Gastroesophageal sphincter (tissue), 4 donors: Measurements from ENCODE around the gene AXDND1. TPM values are rescaled to one million over a fixed set of nuclear protein-coding genes. Genes with fewer than 3 reads are reported as not detected.

Source experiments
- ATAC-seq: fragments of 150-250 bp; one replicate; pipeline ENCODE4 v1.9.1; 2016; ENCODE audit warnings: mild to moderate bottlenecking, moderate library complexity
- H3K27ac ChIP-seq, 4 donors: fragments of 200-600 bp; sonication (generic) in 3 of 4; 1 replicate in 3 of 4; 2 replicates in 1 of 4; pipeline ENCODE4 v1.5.1; 2016 to 2019
- H3K27me3 ChIP-seq: fragments of 200-600 bp; sonication (generic); one replicate; pipeline ENCODE4 v1.5.1; 2019
- H3K36me3 ChIP-seq, 2 donors: fragments of 200-600 bp; sonication (generic); one replicate each; pipeline ENCODE4 v1.5.1; 2019; ENCODE audit warnings: control low read depth in 1 of 2
- H3K4me1 ChIP-seq, 3 donors: fragments of 200-600 bp; sonication (generic); 1 replicate in 2 of 3; 2 replicates in 1 of 3; pipeline ENCODE4 v1.5.1; 2016 to 2019; ENCODE audit warnings: control low read depth in 2 of 3
- H3K4me3 ChIP-seq, 2 donors: fragments of 200-600 bp; sonication (generic); one replicate each; pipeline ENCODE4 v1.5.1; 2019; ENCODE audit warnings: mild to moderate bottlenecking in 1 of 2, moderate library complexity in 1 of 2
- H3K9me3 ChIP-seq, 3 donors: fragments of 200-600 bp; sonication (generic); one replicate each; pipeline ENCODE4 v1.5.1; 2017 to 2019; ENCODE audit warnings: control low read depth in 2 of 3
- CTCF ChIP-seq, 4 experiments: fragments of 200-600 bp in 2 of 4; fragments of 450-650 bp in 2 of 4; sonication (generic) in 1 of 4; IDR thresholded peaks; one replicate each; pipeline ENCODE4 v1.5.1; 2017 to 2019; ENCODE audit warnings: antibody characterized with exemption in 4 of 4, mild to moderate bottlenecking in 2 of 4, moderate library complexity in 2 of 4
- EP300 ChIP-seq: sonication (generic); formaldehyde crosslinking; IDR thresholded peaks from one replicate; pipeline ENCODE4 v1.6.1; 2017; ENCODE audit warnings: antibody characterized with exemption, mild to moderate bottlenecking
- POLR2A ChIP-seq, 2 donors: fragments of 450-650 bp; IDR thresholded peaks; one replicate each; pipeline ENCODE4 v1.6.1; 2017; ENCODE audit warnings: antibody characterized with exemption in 2 of 2, mild to moderate bottlenecking in 2 of 2, moderate library complexity in 1 of 2
- POLR2AphosphoS5 ChIP-seq: sonication (generic); formaldehyde crosslinking; IDR thresholded peaks from one replicate; pipeline ENCODE4 v1.6.1; 2017; ENCODE audit warnings: antibody characterized with exemption
- WGBS, 2 donors: methylation state at CpG; one replicate each; pipeline ENCODE4 v1.1.5; 2018; ENCODE audit warnings: low coverage in 1 of 2; 5-methylcytosine and 5-hydroxymethylcytosine counted together
- small RNA-seq, 4 donors: library from RNA; depleted of rRNA; stranded (forward); fragments of <200 nt; gene quantifications; one replicate each; pipeline ENCODE3, GENCODE V24; 2016
- total RNA-seq, 4 donors: library from RNA; depleted of rRNA; stranded (reverse); fragments of >200 nt; gene quantifications; one replicate each; pipeline ENCODE4 v1.1.0, GENCODE V29; 2016

The AXDND1 gene
- total RNA-seq, 4 donors from 2014 or later = 0.13 to 1.2 TPM; not detected in 2

- TF ChIP-seq CTCF (IDR thresholded peaks at IDR 0.05) (no peak), EP300 (no peak), POLR2A (IDR thresholded peaks at IDR 0.05) (no peak), POLR2AphosphoS5 (no peak)
- Histone ChIP-seq H3K9me3 (peaks cover 0 to 9% (median 0%) of the 10 kb centered on the region in 3 donors), H3K36me3 (no peaks in the 10 kb centered on the region), H3K4me3 (peak within 1 kb of the TSS in 1 of 2 donors; percentile 32), H3K27ac (no peak within 1 kb of the TSS), H3K4me1 (peaks cover 0 to 8% (median 0%) of the 10 kb centered on the region in 3 donors), H3K27me3 (peaks cover 42% of the 10 kb centered on the region)
- peak; percentile 6 for ATAC-seq
- 52 to 68% methylated on average over 7 to 9 of the region's 75 CpGs for whole genome bisulfite sequencing, 2 donors
Measured at GRCh38 chr1:179591592-179592580, 226.1 kb downstream of the AXDND1 start, which contains the start of gene TDRD5. TDRD5 (plus strand) TSS chr1:179591832; CDS start chr1:179592616, 784 bp downstream.

GRCh38 chr1:179598631-179599030, 232.9 kb downstream of the AXDND1 start:
- no peak for ATAC-seq
- peaks cover 18% of the 10 kb centered on the region for H3K27me3 ChIP-seq
- H3K4me1 ChIP-seq = no peaks in the 10 kb centered on the region
- no peak for TF ChIP-seq CTCF (IDR thresholded peaks at IDR 0.05)
- no peak for TF ChIP-seq EP300
- TF ChIP-seq POLR2AphosphoS5 = no peak
- no peak for TF ChIP-seq POLR2A (IDR thresholded peaks at IDR 0.05)
- 57 to 63% methylated on average over 1 of the region's 1 CpG for WGBS, 2 donors
- H3K4me3 ChIP-seq = no peak overlapping the region
- H3K27ac ChIP-seq = no peak overlapping the region
- H3K9me3 ChIP-seq = peaks cover 0 to 7% (median 0%) of the 10 kb centered on the region in 3 donors
- no peaks in the 10 kb centered on the region for H3K36me3 ChIP-seq

- Histone ChIP-seq H3K27ac (no peak overlapping the region), H3K36me3 (no peaks in the 10 kb centered on the region), H3K4me3 (no peak overlapping the region), H3K27me3 (peaks cover 14% of the 10 kb centered on the region), H3K9me3 (peaks cover 0 to 7% (median 0%) of the 10 kb centered on the region in 3 donors), H3K4me1 (no peaks in the 10 kb centered on the region)
- ATAC-seq = no peak
- TF ChIP-seq CTCF (IDR thresholded peaks at IDR 0.05) (peak in 2 of 4 experiments; percentile 28 to 31), EP300 (no peak), POLR2AphosphoS5 (no peak), POLR2A (IDR thresholded peaks at IDR 0.05) (no peak)
Measured at GRCh38 chr1:179599623-179600249, 234.0 kb downstream of the AXDND1 start.

- Histone ChIP-seq H3K4me3 (no peak overlapping the region), H3K9me3 (peaks cover 0 to 7% (median 0%) of the 10 kb centered on the region in 3 donors), H3K4me1 (no peaks in the 10 kb centered on the region), H3K27me3 (peaks cover 10% of the 10 kb centered on the region), H3K27ac (no peak overlapping the region), H3K36me3 (no peaks in the 10 kb centered on the region)
- ATAC-seq = no peak
- no peak for TF ChIP-seq POLR2AphosphoS5
- no peak for TF ChIP-seq POLR2A (IDR thresholded peaks at IDR 0.05)
- TF ChIP-seq CTCF (IDR thresholded peaks at IDR 0.05) = no peak
- TF ChIP-seq EP300 = no peak
- 56 to 94% methylated on average over 1 of the region's 1 CpG for WGBS, 2 donors
Measured at GRCh38 chr1:179601093-179601492, 235.3 kb downstream of the AXDND1 start.

Small RNA genes within 50 kb of the gene (small RNA-seq; reads per million reads assigned to genes)
- gene MEF2AP1 (0 reads per million in 4 donors), gene RNU5F-2P (0 to 0.26 (median 0) reads per million in 4 donors)

Other genes with a start within 250 kb of the AXDND1 start
- gene ABL2, start 136.3 kb upstream of the AXDND1 start, total RNA-seq = 10 to 100 TPM; 11.8 to 22.2 (median 17.2) TPM
- 10 to 100 TPM; 11.2 to 17.8 (median 12.9) TPM for gene SOAT1, start 72.2 kb upstream of the AXDND1 start, total RNA-seq
- gene NPHS2, start 210.0 kb downstream of the AXDND1 start, total RNA-seq = not detected
- gene TDRD5, start 225.9 kb downstream of the AXDND1 start, total RNA-seq = under 1 TPM in 3 of 4 donors, not detected in 1; 0.13 to 0.27 (median 0.16) TPM